ENCODE measurements around the gene SEMA3C.

DNA sequence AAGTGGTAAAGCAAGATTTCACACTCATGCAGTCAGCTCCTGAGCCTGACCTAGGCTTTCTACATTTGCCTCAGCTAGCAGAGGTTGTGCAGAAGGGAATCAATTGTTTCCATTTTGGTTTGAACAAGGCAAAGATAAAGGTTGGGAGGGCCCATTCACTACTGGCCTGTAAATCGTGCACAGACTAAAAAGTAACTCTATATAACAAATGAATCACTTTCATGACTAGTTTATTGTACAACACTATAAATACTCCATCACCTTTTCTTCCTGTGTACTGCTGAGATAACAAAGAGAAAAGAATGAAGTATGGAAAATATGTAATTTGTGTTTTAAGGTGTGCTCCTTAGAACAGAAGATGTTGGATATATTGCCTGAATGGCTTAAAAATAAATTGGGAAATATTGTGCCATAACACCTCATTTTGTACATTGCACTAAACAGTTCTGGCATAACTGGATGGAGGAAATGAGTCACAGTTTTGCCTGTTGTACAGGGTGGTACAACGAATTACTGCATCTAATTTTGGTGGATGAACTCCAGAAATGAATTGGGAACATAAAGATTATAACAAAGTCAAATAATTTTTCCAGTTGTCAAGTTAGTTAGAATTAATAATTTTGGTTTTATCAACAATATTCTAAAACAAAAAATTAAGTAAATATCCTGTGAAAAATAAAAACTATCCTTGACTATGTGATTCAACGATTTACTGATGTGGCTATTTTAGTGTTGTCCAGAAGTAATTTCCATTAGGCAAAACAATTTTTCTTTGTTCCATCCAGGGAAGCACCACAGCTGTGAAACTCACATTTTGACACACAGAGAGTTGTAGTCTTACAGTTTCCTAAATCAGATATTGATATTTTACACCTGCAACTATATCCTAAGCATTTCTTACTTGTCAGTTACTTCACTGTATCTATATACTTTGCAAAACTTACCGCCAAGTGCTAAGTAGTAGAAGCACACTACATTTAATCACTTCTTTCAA, 18.0 kb downstream of the SEMA3C start:
- no peak for TF ChIP-seq CTCF (IDR thresholded peaks at IDR 0.05; ENCODE audit: poor library complexity)
- no peak for TF ChIP-seq EZH2 (IDR thresholded peaks at IDR 0.05; ENCODE audit: borderline replicate concordance)
- no peak for TF ChIP-seq EZH2phosphoT487 (IDR thresholded peaks at IDR 0.05; ENCODE audit: low read depth, severe bottlenecking, unreplicated experiment)
